CD4-positive, alpha-beta T cell treated with Interleukin-2 at 100 ng/mL for 4 hours (primary cell): Measurements from ENCODE around the gene TXLNA.

Experiments used
- DNase-seq: peaks from one replicate; pipeline ENCODE4 v3.0.0-alpha.2; 2020; ENCODE audit warnings: low spot score

TXLNA gene

GRCh38 chr1:32215629-32216480 lies 36.4 kb downstream of the TXLNA start:
- peak; percentile 65 for DNase-seq

- DNase-seq, result no peak
Observed at GRCh38 chr1:32216566-32216965, 37.1 kb downstream of the TXLNA start.

- no peak for DNase-seq
Observed at GRCh38 chr1:32219022-32219421, 39.5 kb downstream of the TXLNA start.

- no peak for DNase-seq
Observed at GRCh38 chr1:32220746-32221580, 41.5 kb downstream of the TXLNA start.

GRCh38 chr1:32221581-32221979 lies 42.1 kb downstream of the TXLNA start:
- DNase-seq, result no peak

- peak; percentile 93 for DNase-seq
Observed at GRCh38 chr1:32221980-32222755, 42.7 kb downstream of the TXLNA start, which contains the start of the genes EIF3I and TMEM234. Gene EIF3I (plus strand): TSS chr1:32222407. CDS start chr1:32222442, 35 bp downstream. Gene TMEM234 (minus strand): TSS chr1:32222353. CDS start chr1:32222322, 31 bp downstream.

- no peak for DNase-seq
Observed at GRCh38 chr1:32223683-32224082, 44.2 kb downstream of the TXLNA start.

GRCh38 chr1:32224285-32224684 lies 44.8 kb downstream of the TXLNA start:
- no peak for DNase-seq

- no peak for DNase-seq
Observed at GRCh38 chr1:32228771-32229170, 49.3 kb downstream of the TXLNA start.

GRCh38 chr1:32231843-32232432 lies 52.5 kb downstream of the TXLNA start:
- no peak for DNase-seq

GRCh38 chr1:32232558-32233304 lies 53.3 kb downstream of the TXLNA start:
- no peak for DNase-seq

- DNase-seq, result no peak
Observed at GRCh38 chr1:32234792-32235191, 55.3 kb downstream of the TXLNA start.

- no peak for DNase-seq
Observed at GRCh38 chr1:32239337-32239736, 59.9 kb downstream of the TXLNA start.

GRCh38 chr1:32239790-32240139 lies 60.3 kb downstream of the TXLNA start:
- DNase-seq, result no peak

- DNase-seq, result peak; percentile 63
Observed at GRCh38 chr1:32240140-32240951, 60.9 kb downstream of the TXLNA start.

- DNase-seq, result peak; percentile 38
Observed at GRCh38 chr1:32241001-32241763, 61.7 kb downstream of the TXLNA start.

- no peak for DNase-seq
Observed at GRCh38 chr1:32242341-32242851, 62.9 kb downstream of the TXLNA start.

GRCh38 chr1:32246888-32247273 lies 67.4 kb downstream of the TXLNA start, which contains the start of gene FAM167B:
Gene FAM167B (plus strand): TSS chr1:32247222. CDS start chr1:32247422, 200 bp downstream.
- DNase-seq, result no peak

GRCh38 chr1:32247452-32247851 lies 68.0 kb downstream of the TXLNA start:
- no peak for DNase-seq
